Left hindlimb (tissue), 1 donor: Measurements from ENCODE around the gene IL1RAPL2.
"Not testable (repeated sequence)": the region's sequence is repeated elsewhere in the genome, so short reads cannot be mapped to it uniquely, and the experiment has no call there.

Source experiments
- DNase-seq: peaks from one replicate; pipeline ENCODE4 v3.0.0-alpha.2; 2018

Gene IL1RAPL2

GRCh38 chrX:104677517-104677916, 111.5 kb downstream of the IL1RAPL2 start:
- not testable (repeated sequence) for DNase-seq

GRCh38 chrX:104679175-104679574, 113.2 kb downstream of the IL1RAPL2 start:
- DNase-seq = no peak

GRCh38 chrX:104681214-104681613, 115.2 kb downstream of the IL1RAPL2 start:
- DNase-seq = no peak

GRCh38 chrX:104684077-104684476, 118.1 kb downstream of the IL1RAPL2 start:
- no peak for DNase-seq

GRCh38 chrX:104695593-104695992, 129.6 kb downstream of the IL1RAPL2 start:
- no peak for DNase-seq

DNA sequence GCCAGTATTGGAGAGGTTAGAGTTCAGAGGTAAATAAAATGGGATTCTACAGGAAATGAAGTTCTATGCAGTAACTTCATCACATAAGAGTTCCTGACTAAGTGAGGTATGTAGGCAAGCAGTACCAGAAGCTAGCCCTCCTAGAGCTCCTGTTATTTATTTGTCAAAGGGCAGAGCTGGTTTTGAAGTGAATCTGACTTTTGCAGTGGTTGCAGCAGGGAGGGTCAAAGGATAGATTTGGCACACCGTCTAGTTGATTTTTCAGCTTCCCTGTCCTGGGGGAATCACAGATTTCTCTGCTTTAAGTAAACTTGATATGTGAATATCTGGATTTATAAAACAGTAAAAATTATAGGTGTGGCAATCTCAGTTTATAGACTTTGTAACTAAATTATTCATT, 130.7 kb downstream of the IL1RAPL2 start:
- no peak for DNase-seq

- DNase-seq = peak; percentile 34
Observed at GRCh38 chrX:104697294-104697693, 131.3 kb downstream of the IL1RAPL2 start.

GRCh38 chrX:104707042-104707441, 141.0 kb downstream of the IL1RAPL2 start:
- no peak for DNase-seq

DNA sequence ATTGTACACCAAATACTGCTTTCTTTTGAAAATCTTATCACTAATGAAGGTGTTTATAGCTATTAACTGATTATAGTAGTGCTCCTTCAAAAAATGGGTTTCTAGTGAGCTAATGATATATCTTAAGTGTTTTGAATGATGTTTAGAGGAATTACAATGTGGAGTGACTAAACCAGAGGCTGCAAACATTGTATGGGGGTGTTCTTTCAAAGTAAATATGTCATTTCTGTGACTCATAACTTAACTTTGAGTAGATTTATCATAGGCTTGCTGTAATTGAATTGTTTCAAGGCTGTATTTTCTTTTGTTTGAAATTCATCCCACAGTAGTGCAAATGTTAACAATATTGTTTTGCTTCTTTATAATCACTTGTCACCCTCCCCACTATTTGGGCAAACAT, 141.6 kb downstream of the IL1RAPL2 start:
- DNase-seq = no peak

- no peak for DNase-seq
Observed at GRCh38 chrX:104712515-104712914, 146.5 kb downstream of the IL1RAPL2 start.

DNA sequence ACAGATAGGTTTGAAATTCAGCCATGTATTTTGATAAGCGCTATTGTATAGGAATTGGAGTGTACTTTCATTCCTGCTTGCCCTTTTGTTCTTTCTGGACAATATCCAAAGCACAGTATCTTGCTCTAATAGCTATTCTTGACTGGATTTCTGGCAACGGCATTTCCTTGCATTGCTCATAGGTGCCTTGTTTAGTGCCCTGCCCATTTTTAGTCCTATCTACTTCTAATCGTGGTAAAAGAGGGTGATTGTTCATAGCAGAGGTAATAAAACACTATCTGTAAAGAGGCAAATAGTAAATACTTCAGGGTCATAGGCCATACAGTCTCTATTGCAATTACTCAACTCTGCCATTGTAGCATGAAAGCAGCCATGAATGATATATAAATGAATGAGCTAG, 155.9 kb downstream of the IL1RAPL2 start:
- no peak for DNase-seq

DNA sequence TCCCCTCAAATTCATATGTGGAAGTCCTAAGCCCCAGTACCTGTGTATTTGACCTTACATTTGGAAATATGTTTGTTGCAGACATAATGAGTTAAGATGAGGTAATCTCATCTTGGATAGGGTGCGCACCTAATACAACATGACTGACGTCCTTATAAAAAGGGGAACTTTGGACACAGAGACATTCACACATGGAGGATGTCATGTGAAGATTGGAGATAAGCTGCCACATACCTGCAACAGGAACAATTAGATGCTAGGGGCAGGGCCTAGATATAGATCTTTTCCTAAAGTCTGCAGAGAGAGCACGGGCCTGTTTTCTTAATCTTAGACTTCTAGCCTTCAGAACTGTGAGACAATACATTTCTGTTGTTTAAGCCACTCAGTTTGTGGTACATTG, 162.5 kb downstream of the IL1RAPL2 start:
- DNase-seq = no peak

GRCh38 chrX:104742355-104742754, 176.4 kb downstream of the IL1RAPL2 start:
- DNase-seq = no peak

DNA sequence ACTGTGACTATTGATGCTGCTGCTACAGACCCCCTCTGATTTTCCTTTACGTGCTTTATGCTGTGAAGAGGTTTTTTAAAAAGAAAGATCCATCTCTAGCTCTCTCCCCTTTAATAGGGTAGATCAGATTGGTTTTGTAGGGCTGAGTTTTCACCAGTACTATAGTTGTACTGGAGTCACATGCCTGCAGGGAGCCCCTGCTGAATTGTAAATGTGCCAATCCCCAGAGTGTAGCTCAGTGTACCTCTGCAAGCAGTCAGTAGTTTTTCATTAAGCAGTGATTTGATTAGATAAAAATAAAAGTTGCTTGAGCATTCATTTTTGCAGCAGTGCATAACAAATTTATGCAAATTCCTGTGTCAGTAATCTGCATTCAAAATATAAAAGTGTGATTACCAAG, 179.2 kb downstream of the IL1RAPL2 start:
- DNase-seq = no peak

GRCh38 chrX:104749951-104750610, 184.1 kb downstream of the IL1RAPL2 start:
- peak; percentile 23 for DNase-seq

GRCh38 chrX:104762641-104763040, 196.6 kb downstream of the IL1RAPL2 start:
- DNase-seq = no peak

- DNase-seq = no peak
Observed at GRCh38 chrX:104789784-104790183, 223.8 kb downstream of the IL1RAPL2 start.

DNA sequence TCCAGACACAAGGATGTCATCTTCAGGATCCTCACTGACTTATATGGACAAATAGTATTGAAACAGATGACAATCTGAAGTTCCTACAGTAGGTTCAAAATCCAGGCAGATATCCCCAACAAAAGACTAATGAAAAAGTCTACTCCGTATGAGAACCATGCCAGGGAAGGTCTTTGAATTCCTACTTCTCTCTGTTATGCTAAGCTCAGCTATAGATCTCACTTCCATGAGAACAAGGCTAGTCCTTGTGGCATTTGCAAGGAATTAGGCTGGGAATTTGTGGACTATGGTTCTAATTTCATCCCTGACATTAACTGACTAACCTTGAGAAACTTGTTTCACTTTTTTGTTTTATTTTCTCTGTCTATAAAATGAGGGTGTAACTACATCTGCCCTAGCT, 229.8 kb downstream of the IL1RAPL2 start:
- no peak for DNase-seq

- no peak for DNase-seq
Observed at GRCh38 chrX:104803219-104803618, 237.2 kb downstream of the IL1RAPL2 start.

DNA sequence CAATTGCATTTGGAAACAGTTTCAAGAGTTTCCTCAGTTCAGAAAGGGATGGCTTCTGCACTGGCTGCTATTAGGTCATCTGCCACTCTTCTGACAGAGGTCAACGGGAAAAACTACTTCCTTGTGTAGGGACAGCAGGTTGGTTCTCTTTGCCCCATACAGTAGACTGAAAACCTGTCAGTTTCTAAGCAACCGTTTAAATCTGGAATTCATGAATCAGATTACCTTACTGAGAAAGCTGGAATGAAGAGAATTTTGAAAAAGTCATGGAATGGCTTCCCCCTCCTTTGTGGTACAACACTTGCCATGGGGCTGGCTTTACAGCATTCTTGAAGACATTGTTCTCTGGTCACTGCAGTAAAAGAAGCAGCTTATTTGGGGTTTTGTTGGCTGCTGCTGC, 240.3 kb downstream of the IL1RAPL2 start:
- no peak for DNase-seq

- no peak for DNase-seq
Observed at GRCh38 chrX:104833401-104833800, 267.4 kb downstream of the IL1RAPL2 start.

- no peak for DNase-seq
Observed at GRCh38 chrX:104842646-104843045, 276.6 kb downstream of the IL1RAPL2 start.

GRCh38 chrX:104852241-104852640, 286.2 kb downstream of the IL1RAPL2 start:
- no peak for DNase-seq

- DNase-seq = no peak
Observed at GRCh38 chrX:104854188-104854587, 288.2 kb downstream of the IL1RAPL2 start.

DNA sequence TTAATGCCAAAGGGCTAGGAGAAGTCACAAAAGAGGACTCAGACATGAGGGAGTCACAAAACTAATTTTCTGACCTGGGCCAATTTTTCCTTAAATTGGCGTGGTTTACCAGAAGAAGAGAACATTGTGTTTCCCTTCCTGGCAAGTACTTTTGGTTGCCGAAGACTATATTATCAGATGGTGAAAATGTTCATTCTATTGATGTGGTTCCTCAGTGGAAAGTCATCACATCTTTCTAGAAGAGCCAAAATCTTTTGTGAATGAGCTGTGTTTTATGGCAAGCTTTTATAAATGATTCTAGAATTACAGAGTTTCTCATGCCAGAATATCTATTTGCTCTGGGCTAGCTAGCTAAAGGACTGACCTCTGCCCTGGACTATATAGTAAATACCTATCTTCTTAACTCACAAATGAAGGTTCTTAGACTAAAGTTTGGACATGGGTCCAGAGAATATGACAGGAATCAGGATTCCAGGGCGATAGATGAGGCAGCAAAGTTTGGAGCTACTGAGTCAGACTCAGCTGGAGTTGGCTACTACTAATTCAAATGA, 288.9 kb downstream of the IL1RAPL2 start:
- DNase-seq = no peak
